ENCODE measurements around the gene FLT3. TPM values are rescaled to one million over a fixed set of nuclear protein-coding genes. Genes with fewer than 3 reads are reported as not detected.
"Not testable (repeated sequence)": the region's sequence is repeated elsewhere in the genome, so short reads cannot be mapped to it uniquely, and the experiment has no call there.

FLT3 gene
- total RNA-seq, 1 donor from 2014 or later, result not detected

DNA sequence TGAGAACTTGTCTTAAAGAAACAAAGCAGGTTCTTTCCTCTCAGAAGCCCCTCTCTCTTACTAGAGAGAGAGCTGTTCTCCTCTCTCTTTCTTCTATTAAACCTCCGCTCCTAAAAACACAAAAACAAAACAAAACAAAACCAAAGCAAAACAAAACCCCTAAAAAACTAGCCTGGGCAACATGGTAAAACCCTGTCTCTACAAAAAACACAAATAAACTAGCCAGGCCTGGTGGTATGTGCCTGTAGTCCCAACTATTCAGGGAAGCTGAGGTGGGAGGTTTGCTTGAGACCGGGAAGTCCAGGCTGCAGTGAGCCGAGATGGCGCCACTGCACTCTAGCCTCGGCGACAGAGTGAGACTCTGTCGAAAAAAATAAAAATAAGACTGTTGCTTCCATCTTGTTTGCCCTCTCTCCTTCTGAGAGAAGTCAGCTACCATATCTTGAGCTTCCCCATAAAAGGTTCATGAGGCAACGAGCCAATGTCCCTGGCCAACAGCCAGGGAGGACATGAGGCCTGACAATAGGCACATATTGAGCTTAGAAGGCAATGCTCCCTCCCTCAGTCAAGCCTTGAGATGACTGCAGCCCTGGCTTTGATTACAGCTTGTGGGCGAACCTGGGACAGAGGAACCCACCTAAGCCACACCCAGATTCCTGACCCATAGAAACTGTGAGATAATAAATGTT, 17.5 kb upstream of the FLT3 start:
- H3K9me3 ChIP-seq, result no peaks in the 10 kb centered on the region
- intact Hi-C loops (cut with DNase I), result no loop called here
- no peaks in the 10 kb centered on the region for H3K36me3 ChIP-seq
- TF ChIP-seq POLR2AphosphoS5 (IDR thresholded peaks at IDR 0.05; ENCODE audit: insufficient read depth in 1 of 2, low read depth in 1 of 2) (no peak), POLR2A (IDR thresholded peaks at IDR 0.05) (no peak)
- TF ChIP-seq, protein P1, sequence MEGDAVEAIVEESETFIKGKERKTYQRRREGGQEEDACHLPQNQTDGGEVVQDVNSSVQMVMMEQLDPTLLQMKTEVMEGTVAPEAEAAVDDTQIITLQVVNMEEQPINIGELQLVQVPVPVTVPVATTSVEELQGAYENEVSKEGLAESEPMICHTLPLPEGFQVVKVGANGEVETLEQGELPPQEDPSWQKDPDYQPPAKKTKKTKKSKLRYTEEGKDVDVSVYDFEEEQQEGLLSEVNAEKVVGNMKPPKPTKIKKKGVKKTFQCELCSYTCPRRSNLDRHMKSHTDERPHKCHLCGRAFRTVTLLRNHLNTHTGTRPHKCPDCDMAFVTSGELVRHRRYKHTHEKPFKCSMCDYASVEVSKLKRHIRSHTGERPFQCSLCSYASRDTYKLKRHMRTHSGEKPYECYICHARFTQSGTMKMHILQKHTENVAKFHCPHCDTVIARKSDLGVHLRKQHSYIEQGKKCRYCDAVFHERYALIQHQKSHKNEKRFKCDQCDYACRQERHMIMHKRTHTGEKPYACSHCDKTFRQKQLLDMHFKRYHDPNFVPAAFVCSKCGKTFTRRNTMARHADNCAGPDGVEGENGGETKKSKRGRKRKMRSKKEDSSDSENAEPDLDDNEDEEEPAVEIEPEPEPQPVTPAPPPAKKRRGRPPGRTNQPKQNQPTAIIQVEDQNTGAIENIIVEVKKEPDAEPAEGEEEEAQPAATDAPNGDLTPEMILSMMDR (IDR thresholded peaks at IDR 0.05), result no peak
- H3K27me3 ChIP-seq, result no peaks in the 10 kb centered on the region
- no peak overlapping the region for H3K27ac ChIP-seq
- no peaks in the 10 kb centered on the region for H3K4me1 ChIP-seq
- no peak overlapping the region for H3K4me3 ChIP-seq
- DNase-seq (ENCODE audit: extremely low spot score in 2 of 2), result no peak

DNA sequence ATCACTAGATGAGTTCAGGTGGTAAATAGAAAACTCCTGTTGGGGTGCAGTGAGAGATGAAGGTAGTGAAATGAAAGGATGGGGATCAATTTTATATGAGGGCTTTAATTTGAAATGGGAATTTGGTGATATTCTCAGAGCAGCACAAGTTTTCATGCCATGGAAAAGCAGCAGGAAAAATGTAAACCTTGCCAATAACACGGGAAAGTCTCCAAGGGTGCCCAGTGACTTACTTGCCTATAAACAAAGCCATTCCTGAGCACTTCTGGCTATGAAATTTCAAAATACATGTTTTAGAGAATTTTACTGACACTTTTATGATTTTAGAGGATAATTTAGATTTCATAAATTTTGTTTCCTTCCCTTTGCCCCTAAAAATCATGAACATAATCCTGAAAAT, 16.4 kb upstream of the FLT3 start:
- no peak for DNase-seq (ENCODE audit: extremely low spot score in 2 of 2)
- intact Hi-C loops (cut with DNase I), result no loop called here
- no peak for TF ChIP-seq POLR2A (IDR thresholded peaks at IDR 0.05)
- TF ChIP-seq POLR2AphosphoS5 (IDR thresholded peaks at IDR 0.05; ENCODE audit: insufficient read depth in 1 of 2, low read depth in 1 of 2), result no peak
- TF ChIP-seq, protein P1 (IDR thresholded peaks at IDR 0.05), result no peak

DNA sequence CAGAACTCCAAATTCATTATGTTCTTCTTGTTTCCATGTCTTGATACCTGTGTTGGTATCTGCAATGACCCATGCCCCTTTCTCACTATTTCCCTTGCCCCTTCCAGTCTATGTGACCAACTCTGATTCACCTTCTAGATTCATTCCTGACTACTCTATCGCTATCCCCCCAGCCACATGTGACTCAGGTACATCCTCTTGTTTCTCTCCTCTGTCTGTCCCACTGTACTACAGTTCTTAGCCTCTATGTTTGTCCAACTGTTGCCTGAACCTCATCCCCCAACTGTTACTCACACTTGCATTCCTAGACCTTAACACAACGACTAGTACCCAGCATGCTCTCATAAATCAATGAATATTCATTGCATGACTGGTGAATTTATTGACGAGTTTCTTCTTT, 10.0 kb upstream of the FLT3 start:
- H3K27ac ChIP-seq, result no peak overlapping the region
- no peaks in the 10 kb centered on the region for H3K9me3 ChIP-seq
- no peaks in the 10 kb centered on the region for H3K36me3 ChIP-seq
- H3K27me3 ChIP-seq, result no peaks in the 10 kb centered on the region
- H3K4me3 ChIP-seq, result no peak overlapping the region
- DNase-seq (ENCODE audit: extremely low spot score in 2 of 2), result no peak
- no peaks in the 10 kb centered on the region for H3K4me1 ChIP-seq
- intact Hi-C loops (cut with DNase I), result no loop called here
- TF ChIP-seq, protein P1 (IDR thresholded peaks at IDR 0.05), result no peak
- TF ChIP-seq POLR2AphosphoS5 (IDR thresholded peaks at IDR 0.05; ENCODE audit: insufficient read depth in 1 of 2, low read depth in 1 of 2), result no peak
- no peak for TF ChIP-seq POLR2A (IDR thresholded peaks at IDR 0.05)

More for the DNA sequence above, 16.4 kb upstream of the FLT3 start:
- Histone ChIP-seq H3K9me3 (no peaks in the 10 kb centered on the region), H3K36me3 (no peaks in the 10 kb centered on the region), H3K27me3 (no peaks in the 10 kb centered on the region), H3K27ac (no peak overlapping the region), H3K4me3 (no peak overlapping the region), H3K4me1 (no peaks in the 10 kb centered on the region)

DNA sequence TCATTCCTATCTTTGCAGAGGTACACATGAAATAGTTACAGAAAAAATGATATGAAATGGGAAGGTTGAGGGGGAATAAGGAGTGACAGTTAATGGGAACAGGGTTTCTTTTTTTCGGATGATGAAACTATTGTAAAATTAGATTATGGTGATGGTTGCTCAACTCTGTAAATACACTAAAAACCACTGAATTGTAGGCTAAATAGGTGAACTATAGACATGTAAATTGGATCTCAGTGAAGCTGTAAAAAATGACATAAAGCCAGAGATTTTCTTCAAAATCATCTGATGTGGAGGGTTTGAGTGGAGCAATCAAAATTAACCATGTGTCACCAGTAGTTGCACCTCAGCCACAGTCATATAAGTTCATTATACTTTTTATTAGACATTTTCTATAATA, 6.6 kb upstream of the FLT3 start:
- DNase-seq (ENCODE audit: extremely low spot score in 2 of 2), result no peak
- intact Hi-C loops (cut with DNase I), result no loop called here

DNA sequence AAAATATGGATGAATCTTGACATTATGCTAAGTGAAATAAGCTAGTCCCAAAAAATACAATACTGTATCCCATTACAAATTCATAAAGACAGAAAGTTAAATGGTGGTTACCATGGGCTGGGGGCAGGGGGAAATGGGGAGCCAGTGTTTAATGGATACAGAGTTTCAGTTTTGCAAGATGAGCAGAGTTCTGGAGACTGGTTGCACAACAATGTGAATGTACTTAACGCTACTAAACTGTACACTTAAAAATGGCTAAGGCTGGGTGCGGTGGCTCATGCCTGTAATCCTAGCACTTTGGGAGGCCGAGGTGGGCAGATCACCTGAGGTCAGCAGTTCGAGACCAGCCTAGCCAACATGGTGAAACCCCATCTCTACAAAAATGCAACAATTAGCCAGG, 1.5 kb upstream of the FLT3 start:
- H3K27me3 ChIP-seq; H3K9me3 ChIP-seq; DNase-seq (ENCODE audit: extremely low spot score in 2 of 2); H3K36me3 ChIP-seq; H3K27ac ChIP-seq; H3K4me3 ChIP-seq; intact Hi-C loops (cut with DNase I): not testable (repeated sequence)
- peaks cover 13% of the 10 kb centered on the region for H3K4me1 ChIP-seq

More for the DNA sequence above, 6.6 kb upstream of the FLT3 start:
- TF ChIP-seq POLR2AphosphoS5 (IDR thresholded peaks at IDR 0.05; ENCODE audit: insufficient read depth in 1 of 2, low read depth in 1 of 2), result no peak
- TF ChIP-seq, protein P1 (IDR thresholded peaks at IDR 0.05), result no peak
- TF ChIP-seq POLR2A (IDR thresholded peaks at IDR 0.05), result no peak
- Histone ChIP-seq H3K9me3 (no peaks in the 10 kb centered on the region), H3K36me3 (no peaks in the 10 kb centered on the region), H3K4me3 (no peak overlapping the region), H3K27ac (no peak overlapping the region), H3K4me1 (no peaks in the 10 kb centered on the region), H3K27me3 (no peaks in the 10 kb centered on the region)
